GM12878 (cell line): Measurements from ENCODE around the gene VIPR1. TPM values are rescaled to one million over a fixed set of nuclear protein-coding genes. Genes with fewer than 3 reads are reported as not detected.

Experiments
- ATF7 ChIP-seq: fragments of 450-650 bp; IDR thresholded peaks from 2 replicates; pipeline ENCODE4 v1.6.1; 2016; ENCODE audit warnings: low read depth, mild to moderate bottlenecking
- BHLHE40 ChIP-seq, 2 experiments: fragments of 450-650 bp in 1 of 2; IDR thresholded peaks; 2 replicates each; pipeline ENCODE4 v1.6.1; 2011 to 2017; ENCODE audit warnings: low read depth in 2 of 2, borderline replicate concordance in 1 of 2, improper control_type of control experiment in 1 of 2, low read length in 1 of 2, mild to moderate bottlenecking in 1 of 2
- CEBPZ ChIP-seq: fragments of 150-350 bp; IDR thresholded peaks from 2 replicates; pipeline ENCODE4 v1.6.1; 2016; ENCODE audit warnings: low read depth, low read length
- CREM ChIP-seq: IDR thresholded peaks from 2 replicates; pipeline ENCODE4 v1.6.1; 2014; ENCODE audit warnings: antibody characterized with exemption, low read depth
- CUX1 ChIP-seq: IDR thresholded peaks from 2 replicates; pipeline ENCODE4 v1.6.1; 2012; ENCODE audit warnings: improper control_type of control experiment, low read depth, low read length; ENCODE audit not compliant: insufficient replicate concordance
- HSF1 ChIP-seq: fragments of 150-350 bp; IDR thresholded peaks from 2 replicates; pipeline ENCODE4 v1.6.1; 2014; ENCODE audit warnings: mild to moderate bottlenecking, low read depth, low read length
- IRF3 ChIP-seq: fragments of 450-650 bp; IDR thresholded peaks from 2 replicates; pipeline ENCODE4 v1.6.1; 2014; ENCODE audit warnings: mild to moderate bottlenecking
- IRF5 ChIP-seq: fragments of 450-650 bp; IDR thresholded peaks from 2 replicates; pipeline ENCODE4 v1.6.1; 2017; ENCODE audit warnings: borderline replicate concordance
- MEF2A ChIP-seq: IDR thresholded peaks from 2 replicates; pipeline ENCODE4 v1.6.1; 2011; ENCODE audit warnings: low read depth, mild to moderate bottlenecking, low read length, moderate library complexity; ENCODE audit not compliant: insufficient read depth
- NFYB ChIP-seq: IDR thresholded peaks from 2 replicates; pipeline ENCODE4 v1.6.1; 2011; ENCODE audit warnings: low read depth, mild to moderate bottlenecking, low read length, improper control_type of control experiment, moderate library complexity; ENCODE audit not compliant: insufficient read depth
- POLR2A ChIP-seq: IDR thresholded peaks from 2 replicates; pipeline ENCODE4 v1.6.1; 2011; ENCODE audit warnings: low read depth, mild to moderate bottlenecking, low read length
- RAD51 ChIP-seq: fragments of 450-650 bp; IDR thresholded peaks from 2 replicates; pipeline ENCODE4 v1.6.1; 2016; ENCODE audit warnings: moderate library complexity, mild to moderate bottlenecking, inconsistent platforms
- SIX5 ChIP-seq: IDR thresholded peaks from 2 replicates; pipeline ENCODE4 v1.6.1; 2011; ENCODE audit warnings: mild to moderate bottlenecking, low read depth, low read length, moderate library complexity; ENCODE audit not compliant: severe bottlenecking
- SMAD1 ChIP-seq: fragments of 450-650 bp; IDR thresholded peaks from 2 replicates; pipeline ENCODE4 v1.6.1; 2018; ENCODE audit warnings: mild to moderate bottlenecking, low read depth; ENCODE audit not compliant: partially characterized antibody
- SPI1 ChIP-seq: IDR thresholded peaks from 2 replicates; pipeline ENCODE4 v1.6.1; 2011; ENCODE audit warnings: low read depth, mild to moderate bottlenecking, low read length, moderate library complexity, borderline replicate concordance; ENCODE audit not compliant: insufficient read depth
- TCF7 ChIP-seq: IDR thresholded peaks from 2 replicates; pipeline ENCODE4 v1.6.1; 2014; ENCODE audit warnings: antibody characterized with exemption, borderline replicate concordance
- polyA plus RNA-seq, 11 experiments: library from polyadenylated mRNA; depleted of rRNA in 4 of 11; unstranded in 6 of 11; stranded (reverse) in 5 of 11; fragments of >200 nt; fragmentation: Nextera tagmentation in 4 of 11; fragmentation: Illumina TruSeq in 1 of 11; extraction: Ambion mirVana in 4 of 11; extraction: Trizol in 1 of 11; gene quantifications; 1 replicate in 1 of 11; 2 replicates in 10 of 11; pipeline versions ENCODE4 v1.2.1 to v1.2.3, GENCODE V29; 2011 to 2016; ENCODE audit warnings: inconsistent platforms in 2 of 11, missing spikeins in 2 of 11, low read depth in 1 of 11
- total RNA-seq, 4 experiments: library from RNA; depleted of rRNA in 3 of 4; stranded (reverse); fragments of >200 nt in 3 of 4; fragmentation: Illumina TruSeq in 1 of 4; extraction: Trizol in 1 of 4; gene quantifications; 2 replicates each; pipeline versions ENCODE4 v1.2.1 to v1.2.3, GENCODE V29; 2013 to 2021

Gene VIPR1
- total and polyA plus RNA-seq, 10 of the 15 experiments (the other 5 are each of a cell fraction or from before 2014, with no cell fraction given) = 0.03 to 0.28 (median 0.12) TPM; not detected in 6

- TF ChIP-seq CREM = peak; percentile 43
- TF ChIP-seq SIX5 = no peak
- TF ChIP-seq SMAD1 = no peak
- TF ChIP-seq IRF3 = 0 out of 2 replicates have a peak, but pooled peaks have one; percentile 41
- no peak for TF ChIP-seq CUX1
- TF ChIP-seq MEF2A = peak; percentile 31; the same call in 1 of the 2 replicates
- TF ChIP-seq TCF7 = no peak
- peak; percentile 90 for TF ChIP-seq NFYB
- TF ChIP-seq ATF7 = peak; percentile 74
- no peak for TF ChIP-seq SPI1
- no peak for TF ChIP-seq CEBPZ
- no peak for TF ChIP-seq HSF1
- TF ChIP-seq BHLHE40 (IDR thresholded peaks at IDR 0.05; ENCODE audit: borderline replicate concordance in 1 of 2, low read depth in 2 of 2, low read length in 1 of 2) = peak; percentile 55 to 79; a peak in 3 of 4 replicates
- peak; percentile 60; the same call in 1 of the 2 replicates for TF ChIP-seq RAD51
- no peak for TF ChIP-seq IRF5
- peak; percentile 88 for TF ChIP-seq POLR2A
Measured at GRCh38 chr3:42581709-42582473, 79.4 kb downstream of the VIPR1 start, which contains the start of gene SEC22C (continued).
